ENCODE results near the gene SACS.
"Not testable (repeated sequence)": the region's sequence is repeated elsewhere in the genome, so short reads cannot be mapped to it uniquely, and the experiment has no call there.

SACS gene

DNA sequence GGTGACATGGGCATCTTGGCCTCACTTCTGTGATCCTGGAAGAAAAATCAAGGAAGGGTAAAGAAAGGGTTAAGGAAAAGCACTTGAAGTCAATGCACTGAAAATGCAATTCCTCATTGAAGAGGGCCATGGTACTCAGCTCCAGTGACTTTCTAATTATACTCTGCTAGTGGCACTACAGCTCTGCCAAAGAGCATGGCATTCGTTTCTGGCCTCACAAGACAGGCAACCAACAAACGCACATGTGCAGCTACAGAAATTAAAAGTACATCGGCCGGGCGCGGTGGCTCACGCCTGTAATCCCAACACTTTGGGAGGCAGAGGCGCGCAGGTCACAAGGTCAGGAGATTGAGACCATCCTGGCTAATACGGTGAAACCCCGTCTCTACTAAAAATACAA lies 21.8 kb downstream of the SACS start:
- DNase-seq (ENCODE audit: low read depth, low spot score), result no peak

GRCh38 chr13:23411220-23411619 lies 22.3 kb downstream of the SACS start:
- no peak for DNase-seq (ENCODE audit: low read depth, low spot score)

GRCh38 chr13:23408026-23408425 lies 25.5 kb downstream of the SACS start:
- DNase-seq (ENCODE audit: low read depth, low spot score), result no peak

- DNase-seq (ENCODE audit: low read depth, low spot score), result not testable (repeated sequence)
Observed at GRCh38 chr13:23401156-23401555, 32.3 kb downstream of the SACS start.

- DNase-seq (ENCODE audit: low read depth, low spot score), result no peak
Observed at GRCh38 chr13:23399347-23399746, 34.2 kb downstream of the SACS start.

DNA sequence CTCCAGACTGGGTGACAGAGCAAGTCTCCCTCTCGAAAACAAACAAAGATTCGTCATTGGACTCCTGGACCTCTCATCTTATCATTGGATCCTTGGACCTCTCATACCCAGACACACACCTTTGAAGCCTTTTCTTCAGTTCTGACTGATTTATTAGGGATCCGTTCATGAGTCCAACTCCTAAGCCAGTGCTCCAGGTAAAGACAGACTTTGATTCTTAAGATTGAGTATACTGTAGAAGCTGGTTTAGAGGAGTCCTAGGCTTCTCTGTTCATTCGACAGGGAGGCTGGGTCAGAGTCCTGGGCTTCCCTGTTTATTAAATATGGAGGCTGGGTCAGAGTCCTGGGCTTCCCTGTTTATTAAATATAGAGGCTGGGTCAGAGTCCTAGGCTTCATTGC lies 38.7 kb downstream of the SACS start:
- no peak for DNase-seq (ENCODE audit: low read depth, low spot score)

DNA sequence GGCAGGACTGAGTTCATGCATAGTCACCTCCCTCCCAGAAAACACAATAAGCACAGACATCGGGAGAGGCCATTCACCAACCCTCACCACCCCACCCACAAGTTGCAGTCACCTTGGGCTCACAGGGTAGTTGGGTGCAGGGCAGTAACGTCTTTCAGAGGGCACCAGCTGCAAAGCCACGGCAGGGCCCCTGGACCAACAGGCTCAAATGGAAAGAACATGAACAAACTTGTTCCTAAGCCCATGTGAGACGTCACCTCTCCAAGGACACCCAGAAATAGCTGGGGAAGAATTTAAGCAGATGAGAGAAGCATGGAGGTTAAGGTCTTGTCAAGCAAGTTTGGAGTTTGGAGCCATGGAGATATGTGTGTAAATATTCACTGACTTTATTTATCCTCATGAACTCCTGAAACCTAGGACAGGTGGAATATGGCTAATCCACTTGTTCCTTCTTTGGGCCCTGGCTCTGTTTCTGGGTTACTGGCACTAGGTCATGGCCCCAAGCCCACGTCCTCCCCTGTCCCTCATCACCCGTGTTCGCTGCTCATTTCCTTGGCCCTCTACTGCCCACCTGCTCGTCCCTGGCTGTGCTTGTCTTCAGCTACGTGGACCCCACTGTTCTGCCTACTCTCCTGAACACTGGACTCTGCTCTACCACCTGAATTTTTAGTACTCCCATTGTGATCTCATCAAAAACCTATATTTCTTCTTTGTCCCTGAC lies 40.4 kb downstream of the SACS start:
- DNase-seq (ENCODE audit: low read depth, low spot score), result no peak

- no peak for DNase-seq (ENCODE audit: low read depth, low spot score)
Observed at GRCh38 chr13:23392313-23392712, 41.2 kb downstream of the SACS start.

DNA sequence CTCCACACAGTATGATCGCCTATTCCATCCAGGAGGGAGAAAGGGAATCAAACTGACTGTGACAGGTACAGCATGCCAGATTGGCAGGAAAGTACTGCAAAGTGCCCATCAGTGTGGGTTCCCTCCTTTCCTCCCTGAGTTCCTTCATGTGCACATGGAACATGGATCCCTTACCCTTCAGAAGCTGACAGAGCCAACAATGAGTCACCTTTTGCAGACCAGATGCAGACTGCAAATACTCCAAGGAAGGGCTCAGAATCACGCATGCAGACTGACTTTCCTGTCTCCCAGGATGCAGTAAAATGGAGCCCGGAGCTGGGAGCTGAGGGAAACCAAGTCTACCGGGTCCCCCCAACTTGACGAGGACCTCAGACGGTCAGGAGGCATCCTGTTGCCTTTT lies 41.8 kb downstream of the SACS start:
- DNase-seq (ENCODE audit: low read depth, low spot score), result no peak

GRCh38 chr13:23386533-23386932 lies 47.0 kb downstream of the SACS start:
- no peak for DNase-seq (ENCODE audit: low read depth, low spot score)

DNA sequence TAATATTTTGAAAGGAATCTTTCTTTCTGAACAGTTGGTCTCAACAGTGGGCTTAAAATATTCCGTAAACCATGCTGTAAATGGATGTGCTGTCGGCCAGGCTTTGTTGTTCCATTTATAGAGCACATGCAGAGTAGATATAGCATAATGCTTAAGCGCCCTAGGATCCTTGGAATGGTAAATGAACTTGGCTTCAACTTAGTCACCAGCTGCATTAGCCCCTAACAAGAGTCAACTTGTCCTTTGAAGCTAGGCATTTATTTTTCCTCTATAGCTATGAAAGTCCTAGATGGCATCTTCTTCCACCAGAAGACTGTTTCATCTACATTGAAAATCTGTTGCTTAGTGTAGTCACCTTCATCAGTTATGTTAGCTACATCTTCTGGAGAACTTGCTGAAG lies 47.6 kb downstream of the SACS start:
- DNase-seq (ENCODE audit: low read depth, low spot score), result no peak

DNA sequence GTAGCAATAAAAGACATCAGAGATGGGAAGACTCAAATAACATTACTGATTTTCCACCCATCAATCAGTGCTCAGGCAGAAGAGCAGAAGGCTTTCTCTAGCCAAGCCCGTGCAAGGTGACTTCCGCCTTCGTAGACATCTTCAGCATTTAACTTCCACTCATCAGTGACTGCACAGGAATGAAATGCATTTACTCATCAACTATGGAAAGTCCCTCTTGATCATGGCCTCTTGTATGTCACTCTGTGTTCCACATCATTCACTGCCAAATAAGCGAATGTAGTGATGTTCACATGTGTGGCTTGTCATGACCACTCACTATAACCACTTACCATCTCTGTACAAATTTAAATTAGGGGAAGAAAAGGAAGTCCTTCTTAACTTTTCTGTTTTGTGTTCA lies 49.4 kb downstream of the SACS start:
- DNase-seq (ENCODE audit: low read depth, low spot score), result no peak

GRCh38 chr13:23383151-23383550 lies 50.4 kb downstream of the SACS start:
- DNase-seq (ENCODE audit: low read depth, low spot score), result no peak

DNA sequence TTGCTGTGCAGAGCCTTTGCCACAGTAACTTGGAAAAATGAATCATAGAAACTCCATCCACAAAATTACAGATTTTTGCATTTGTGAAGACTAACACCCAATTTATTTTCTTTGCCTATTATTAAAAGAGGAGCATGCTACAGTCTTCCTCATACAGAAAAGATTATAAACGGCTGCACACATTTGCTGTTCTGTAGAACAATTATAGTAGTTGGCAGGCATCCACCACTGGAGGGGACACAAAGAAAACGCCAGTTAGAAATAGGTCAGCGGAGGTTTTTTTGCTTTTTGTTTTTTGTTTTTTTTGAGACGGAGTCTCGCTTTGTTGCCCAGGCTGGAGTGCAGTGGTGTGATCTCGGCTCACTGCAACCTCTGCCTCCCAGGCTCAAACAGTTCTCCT lies 51.6 kb downstream of the SACS start:
- DNase-seq (ENCODE audit: low read depth, low spot score), result peak; percentile 63

DNA sequence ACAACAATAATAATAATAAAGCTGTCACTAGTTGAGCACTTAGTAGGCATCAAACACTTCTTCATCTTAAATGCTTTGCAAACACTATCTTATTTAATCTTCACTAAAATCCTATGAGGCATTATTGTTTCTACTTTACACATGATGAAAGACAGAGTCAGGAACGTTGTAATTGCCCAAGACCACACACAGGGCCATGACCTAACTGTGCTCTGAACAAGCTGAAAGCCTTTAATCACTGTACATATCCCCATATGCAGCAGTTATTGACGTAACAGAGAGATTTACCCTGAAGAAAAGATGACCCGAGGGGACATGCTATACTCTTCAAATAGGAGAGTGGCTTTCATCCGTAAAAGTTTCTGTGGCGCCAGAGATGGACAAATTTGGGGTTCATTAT lies 53.0 kb downstream of the SACS start:
- DNase-seq (ENCODE audit: low read depth, low spot score), result no peak

DNA sequence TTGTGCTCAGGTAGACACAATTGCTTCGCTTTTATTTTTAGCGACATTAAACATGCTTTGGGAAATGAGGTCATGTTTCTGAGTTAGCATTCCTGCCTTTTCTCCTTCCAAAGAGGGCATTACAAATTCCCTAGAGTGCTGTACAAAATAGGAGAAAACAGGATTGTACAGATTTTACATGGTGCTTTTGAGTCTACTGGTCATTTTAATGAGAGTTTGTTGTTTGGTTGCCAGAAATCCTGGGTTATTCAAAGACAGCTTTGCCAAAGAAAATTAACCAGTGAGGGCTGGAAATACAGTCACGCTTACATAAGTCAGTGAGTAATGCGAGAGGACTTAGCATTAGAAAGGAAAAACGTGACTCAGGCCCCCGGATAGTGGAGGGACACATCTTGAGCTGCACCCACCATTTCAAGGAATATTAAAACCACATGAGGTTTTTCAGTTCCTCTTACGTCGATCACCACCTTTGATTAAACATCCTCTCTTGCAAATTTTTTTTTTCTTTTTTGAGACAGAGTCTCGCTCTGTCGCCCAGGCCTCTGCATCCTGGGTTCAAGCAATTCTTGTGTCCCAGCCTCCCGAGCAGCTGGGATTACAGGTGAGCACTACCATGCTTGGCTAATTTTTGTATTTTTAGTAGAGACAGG lies 55.4 kb downstream of the SACS start:
- DNase-seq (ENCODE audit: low read depth, low spot score), result peak; percentile 97

- DNase-seq (ENCODE audit: low read depth, low spot score), result no peak
Observed at GRCh38 chr13:23377579-23377978, 55.9 kb downstream of the SACS start.

DNA sequence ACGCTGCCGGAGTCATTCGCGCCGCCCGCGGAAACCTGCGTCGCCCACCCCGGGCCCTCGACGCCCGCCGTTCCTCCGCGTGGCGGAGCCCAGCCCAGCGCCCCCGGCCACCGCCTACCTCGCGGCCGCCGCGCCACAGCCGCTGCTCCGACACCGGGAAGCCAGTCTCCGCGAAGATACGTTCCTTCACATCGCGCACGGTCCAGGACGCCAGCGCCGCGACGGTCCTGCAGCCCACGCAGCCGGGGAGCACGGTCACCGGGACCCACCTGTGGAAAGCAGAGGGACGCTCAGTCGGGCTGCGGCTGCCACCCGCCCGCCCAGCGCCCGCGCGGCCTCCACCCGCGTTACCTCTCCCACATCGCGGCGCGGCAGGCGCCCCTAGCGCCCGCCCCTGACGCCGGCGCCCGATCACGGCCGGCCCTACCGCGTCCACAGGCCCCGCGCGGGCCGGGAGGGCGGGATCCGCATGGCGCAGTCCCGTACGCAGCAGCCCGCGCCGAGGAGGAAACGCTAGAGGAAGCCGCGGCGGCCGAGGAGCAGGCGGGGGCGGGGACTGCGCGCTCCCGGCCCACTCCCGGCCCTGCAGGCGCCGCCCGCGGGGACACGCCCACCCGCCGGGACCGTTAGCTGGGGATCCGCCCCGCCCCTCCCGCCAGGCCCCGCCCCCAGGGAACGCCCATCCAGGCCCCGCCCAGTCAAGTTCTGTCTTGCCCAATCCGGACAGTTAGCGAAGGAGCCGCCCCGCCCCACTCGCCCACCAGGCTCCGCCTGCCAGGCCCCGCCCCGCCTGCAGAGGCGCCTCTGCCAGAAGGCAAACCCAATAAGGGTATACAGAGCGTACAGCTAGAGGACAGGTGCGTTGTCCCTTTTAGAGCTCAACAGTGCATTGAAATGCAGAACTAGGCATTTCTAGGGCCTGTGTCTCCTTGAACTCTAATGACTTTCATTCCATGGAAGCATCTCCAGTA lies 58.2 kb downstream of the SACS start:
- DNase-seq (ENCODE audit: low read depth, low spot score), result peak; percentile 98

- no peak for DNase-seq (ENCODE audit: low read depth, low spot score)
Observed at GRCh38 chr13:23372264-23372906, 61.1 kb downstream of the SACS start.

- no peak for DNase-seq (ENCODE audit: low read depth, low spot score)
Observed at GRCh38 chr13:23367907-23368306, 65.6 kb downstream of the SACS start.

DNA sequence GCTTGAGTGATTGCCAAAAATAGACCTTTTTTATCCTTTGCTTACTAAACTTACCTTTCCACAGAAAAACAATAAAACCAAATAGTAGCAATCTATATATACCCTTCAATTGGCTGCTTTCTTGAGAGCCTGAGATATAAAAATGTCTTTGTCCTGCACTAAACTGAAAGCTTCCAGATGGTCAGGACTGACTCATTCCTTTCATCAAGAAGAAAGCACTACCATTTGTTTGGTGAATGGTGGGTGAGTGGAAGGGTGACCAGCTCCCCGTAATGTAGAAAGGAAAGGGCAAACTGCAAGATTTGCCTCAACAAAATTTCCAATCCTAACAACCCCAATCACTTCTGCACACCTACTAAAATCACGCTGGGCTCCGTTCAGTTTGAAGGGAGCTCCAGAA lies 67.8 kb downstream of the SACS start:
- DNase-seq (ENCODE audit: low read depth, low spot score), result no peak

- no peak for DNase-seq (ENCODE audit: low read depth, low spot score)
Observed at GRCh38 chr13:23359882-23360281, 73.6 kb downstream of the SACS start.
